ENCODE data around the gene WDR7.

The WDR7 gene

DNA sequence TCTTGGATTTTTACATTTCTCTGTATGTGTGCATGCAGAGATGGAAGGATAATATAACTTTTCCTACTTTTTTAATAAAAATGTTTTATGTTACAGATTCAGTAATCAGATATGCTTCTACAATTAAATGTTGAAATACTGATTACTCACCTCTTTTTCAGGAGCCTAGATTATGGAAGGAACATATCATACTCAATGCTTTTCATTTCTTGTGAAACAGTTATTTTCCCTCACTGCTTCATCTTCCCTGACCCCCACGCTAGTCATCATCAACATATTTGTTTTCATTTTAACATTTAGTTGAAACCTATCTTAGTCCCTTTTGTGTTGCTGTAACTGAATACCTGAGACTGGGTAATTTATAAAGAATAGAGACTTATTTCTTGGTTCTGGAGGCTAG lies 190.7 kb downstream of the WDR7 start:
- H3K27ac ChIP-seq (ENCODE audit: low read depth, low read length) = no peak overlapping the region
- no peaks in the 10 kb centered on the region for H3K27me3 ChIP-seq (ENCODE audit: control insufficient read depth, insufficient read depth, low read length)
- H3K36me3 ChIP-seq (ENCODE audit: control insufficient read depth, insufficient read depth, low read length) = no peaks in the 10 kb centered on the region
- H3K4me1 ChIP-seq (ENCODE audit: control insufficient read depth, insufficient read depth, low read length) = no peaks in the 10 kb centered on the region
- H3K4me3 ChIP-seq (ENCODE audit: low read depth, low read length) = no peak overlapping the region
- H3K9ac ChIP-seq (ENCODE audit: low read depth, low read length) = no peak overlapping the region
- no peaks in the 10 kb centered on the region for H3K9me3 ChIP-seq (ENCODE audit: control insufficient read depth, insufficient read depth, low read length)

DNA sequence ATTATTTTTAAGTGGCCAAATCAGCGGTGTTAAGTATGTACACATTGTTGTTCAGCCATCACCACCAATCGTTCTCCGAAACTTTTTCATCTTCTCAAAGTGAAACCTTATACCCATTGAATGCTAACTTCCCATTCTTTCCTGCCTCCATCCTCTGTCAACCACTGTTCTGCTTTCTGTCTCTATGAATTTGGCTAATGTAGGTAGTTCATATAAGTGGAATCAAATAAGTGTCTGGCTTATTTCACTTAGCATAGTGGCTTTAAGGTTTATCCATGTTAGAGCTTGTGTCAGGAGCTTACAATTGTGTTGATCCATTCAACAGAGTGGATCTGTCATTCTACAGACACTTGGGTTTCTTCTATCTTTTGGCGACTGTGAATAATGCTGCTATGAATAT lies 192.1 kb downstream of the WDR7 start:
- no peaks in the 10 kb centered on the region for H3K9me3 ChIP-seq (ENCODE audit: control insufficient read depth, insufficient read depth, low read length)
- no peak overlapping the region for H3K27ac ChIP-seq (ENCODE audit: low read depth, low read length)
- H3K4me1 ChIP-seq (ENCODE audit: control insufficient read depth, insufficient read depth, low read length) = no peaks in the 10 kb centered on the region
- H3K4me3 ChIP-seq (ENCODE audit: low read depth, low read length) = no peak overlapping the region
- H3K9ac ChIP-seq (ENCODE audit: low read depth, low read length) = no peak overlapping the region
- no peaks in the 10 kb centered on the region for H3K27me3 ChIP-seq (ENCODE audit: control insufficient read depth, insufficient read depth, low read length)
- H3K36me3 ChIP-seq (ENCODE audit: control insufficient read depth, insufficient read depth, low read length) = no peaks in the 10 kb centered on the region

DNA sequence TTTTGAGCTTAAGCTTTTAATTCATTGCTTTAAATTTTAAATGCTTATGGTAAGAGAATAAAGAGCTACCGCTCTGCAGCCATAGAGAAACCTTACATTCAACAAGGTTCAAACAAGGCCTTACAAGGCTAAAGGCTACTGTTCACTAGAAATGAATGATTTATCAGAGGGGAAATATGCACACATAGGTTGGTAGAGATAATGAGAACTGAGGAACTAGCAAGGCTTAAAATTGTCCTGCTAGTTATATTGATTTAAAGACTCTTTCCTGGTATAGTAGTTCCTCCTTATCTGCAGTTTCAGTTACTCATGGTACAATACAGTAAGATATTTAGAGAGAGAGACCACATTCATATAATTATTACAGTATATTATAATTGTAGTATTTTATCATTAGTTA lies 193.4 kb downstream of the WDR7 start:
- no peak overlapping the region for H3K4me3 ChIP-seq (ENCODE audit: low read depth, low read length)
- no peaks in the 10 kb centered on the region for H3K27me3 ChIP-seq (ENCODE audit: control insufficient read depth, insufficient read depth, low read length)
- no peaks in the 10 kb centered on the region for H3K9me3 ChIP-seq (ENCODE audit: control insufficient read depth, insufficient read depth, low read length)
- no peak overlapping the region for H3K9ac ChIP-seq (ENCODE audit: low read depth, low read length)
- H3K4me1 ChIP-seq (ENCODE audit: control insufficient read depth, insufficient read depth, low read length) = no peaks in the 10 kb centered on the region
- H3K27ac ChIP-seq (ENCODE audit: low read depth, low read length) = no peak overlapping the region
- no peaks in the 10 kb centered on the region for H3K36me3 ChIP-seq (ENCODE audit: control insufficient read depth, insufficient read depth, low read length)

DNA sequence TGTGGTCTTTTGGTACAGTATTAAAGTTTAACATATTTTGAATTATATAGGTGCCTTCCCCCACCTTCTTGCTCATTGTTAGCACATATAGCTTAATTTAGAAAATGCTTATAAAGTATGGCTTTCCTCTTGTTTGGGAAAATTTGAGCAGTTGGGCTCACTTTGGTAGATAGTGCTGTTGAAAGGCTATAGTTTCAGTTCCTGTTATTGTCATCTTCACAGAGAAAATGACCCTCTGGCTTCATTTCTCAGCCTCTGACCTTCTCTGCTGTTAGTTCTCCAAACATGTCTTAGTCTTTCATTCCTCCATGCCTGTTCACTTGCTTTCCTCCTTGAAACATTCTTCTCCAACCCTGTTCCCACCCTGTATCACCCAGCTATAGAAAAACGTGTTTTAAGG lies 200.6 kb downstream of the WDR7 start:
- H3K27me3 ChIP-seq (ENCODE audit: control insufficient read depth, insufficient read depth, low read length) = no peaks in the 10 kb centered on the region
- no peak overlapping the region for H3K9ac ChIP-seq (ENCODE audit: low read depth, low read length)
- no peak overlapping the region for H3K4me3 ChIP-seq (ENCODE audit: low read depth, low read length)
- no peaks in the 10 kb centered on the region for H3K36me3 ChIP-seq (ENCODE audit: control insufficient read depth, insufficient read depth, low read length)
- no peak overlapping the region for H3K27ac ChIP-seq (ENCODE audit: low read depth, low read length)
- H3K4me1 ChIP-seq (ENCODE audit: control insufficient read depth, insufficient read depth, low read length) = no peaks in the 10 kb centered on the region
- no peaks in the 10 kb centered on the region for H3K9me3 ChIP-seq (ENCODE audit: control insufficient read depth, insufficient read depth, low read length)

DNA sequence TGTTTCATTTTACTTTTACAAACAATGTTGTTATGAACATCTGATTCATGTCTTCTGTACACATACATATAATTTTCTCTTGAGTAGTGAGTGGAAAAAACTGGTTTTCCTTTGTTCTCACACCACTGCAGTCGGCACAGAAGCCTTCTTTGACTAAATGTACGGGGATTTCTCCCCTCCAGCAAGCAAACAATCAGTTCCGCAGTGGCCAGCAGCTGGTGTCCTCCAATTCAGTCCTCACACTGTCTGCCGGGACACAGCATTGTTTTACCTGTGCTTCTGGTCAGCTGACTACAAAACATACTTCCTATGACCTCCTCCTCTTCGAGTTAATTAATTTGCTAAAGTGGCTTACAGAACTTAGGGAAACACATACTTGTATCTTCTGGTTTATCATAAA lies 202.8 kb downstream of the WDR7 start:
- Histone ChIP-seq H3K4me3 (ENCODE audit: low read depth, low read length) (no peak overlapping the region), H3K27ac (ENCODE audit: low read depth, low read length) (no peak overlapping the region), H3K27me3 (ENCODE audit: control insufficient read depth, insufficient read depth, low read length) (no peaks in the 10 kb centered on the region), H3K4me1 (ENCODE audit: control insufficient read depth, insufficient read depth, low read length) (no peaks in the 10 kb centered on the region), H3K36me3 (ENCODE audit: control insufficient read depth, insufficient read depth, low read length) (no peaks in the 10 kb centered on the region), H3K9me3 (ENCODE audit: control insufficient read depth, insufficient read depth, low read length) (no peaks in the 10 kb centered on the region), H3K9ac (ENCODE audit: low read depth, low read length) (no peak overlapping the region)

DNA sequence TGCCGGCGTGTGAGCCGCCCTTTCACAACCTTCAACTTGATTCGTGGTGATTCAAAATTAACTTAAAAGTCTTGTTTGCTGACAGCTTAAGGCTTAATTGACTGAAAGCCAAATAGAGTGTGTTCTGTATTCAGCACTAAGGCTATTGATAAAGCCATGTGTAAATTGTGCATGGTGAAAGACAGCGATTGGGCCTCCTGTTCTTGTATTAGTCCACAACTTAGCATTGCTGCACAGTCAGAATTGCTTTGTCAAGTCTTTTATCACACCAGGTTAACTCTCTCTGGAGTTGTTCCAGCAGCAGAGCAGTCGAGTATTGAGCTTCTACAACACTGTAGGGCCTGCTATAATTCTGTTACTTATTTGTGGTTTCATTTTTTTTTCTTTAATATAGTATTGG lies 210.1 kb downstream of the WDR7 start:
- Histone ChIP-seq H3K9ac (ENCODE audit: low read depth, low read length) (no peak overlapping the region), H3K36me3 (ENCODE audit: control insufficient read depth, insufficient read depth, low read length) (no peaks in the 10 kb centered on the region), H3K27me3 (ENCODE audit: control insufficient read depth, insufficient read depth, low read length) (no peaks in the 10 kb centered on the region), H3K4me3 (ENCODE audit: low read depth, low read length) (no peak overlapping the region), H3K4me1 (ENCODE audit: control insufficient read depth, insufficient read depth, low read length) (0 out of 2 replicates have a peak, but pooled peaks cover 4% of the 10 kb centered on the region), H3K9me3 (ENCODE audit: control insufficient read depth, insufficient read depth, low read length) (no peaks in the 10 kb centered on the region), H3K27ac (ENCODE audit: low read depth, low read length) (no peak overlapping the region)

DNA sequence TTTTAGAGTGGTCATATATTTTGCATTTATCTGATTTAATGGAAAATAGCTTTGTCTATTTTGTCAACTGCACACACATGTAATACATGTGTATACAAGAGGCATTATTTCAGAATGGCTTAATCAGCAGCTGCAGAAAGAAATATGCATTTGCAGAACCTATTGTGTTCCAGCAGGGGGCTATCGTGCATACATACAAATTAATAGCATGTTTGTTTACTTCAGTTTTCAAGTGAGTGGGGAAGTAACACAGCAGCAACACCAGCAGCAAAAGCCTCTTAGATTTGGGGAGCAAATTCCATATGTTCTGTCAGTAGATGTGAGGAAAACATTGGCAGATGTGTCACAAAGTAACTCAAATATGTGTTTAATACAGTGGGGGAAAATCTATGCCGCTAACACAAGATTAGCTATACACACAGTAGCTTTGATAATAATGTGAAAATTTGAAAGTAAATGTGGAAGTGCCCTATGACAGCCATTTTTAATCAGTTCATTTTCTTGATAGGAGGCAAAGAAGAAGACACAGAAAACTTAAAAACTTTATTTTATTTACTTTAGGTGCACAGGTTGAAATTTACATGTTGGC lies 218.1 kb downstream of the WDR7 start:
- Histone ChIP-seq H3K4me3 (ENCODE audit: low read depth, low read length) (no peak overlapping the region; the same call in 1 of the 2 replicates), H3K9me3 (ENCODE audit: control insufficient read depth, insufficient read depth, low read length) (no peaks in the 10 kb centered on the region), H3K27me3 (ENCODE audit: control insufficient read depth, insufficient read depth, low read length) (no peaks in the 10 kb centered on the region)

DNA sequence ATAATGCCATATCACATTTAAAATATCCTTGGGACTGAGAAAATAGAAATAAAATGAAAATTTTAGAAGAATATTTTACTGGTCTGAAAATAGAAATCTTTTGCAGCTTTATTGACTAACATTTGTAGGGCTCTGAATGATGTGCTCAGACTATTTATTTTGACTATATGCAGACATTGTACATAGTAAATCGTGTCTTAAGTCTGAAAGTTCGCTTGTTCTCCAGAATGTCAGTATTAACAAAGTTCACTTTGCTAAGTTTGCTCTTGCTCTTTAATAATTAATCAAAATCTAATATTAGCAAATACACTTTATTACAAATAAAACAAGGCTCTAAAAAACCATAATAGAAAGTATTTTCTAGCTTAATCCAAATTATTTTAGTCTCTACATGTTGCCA lies 219.8 kb downstream of the WDR7 start:
- Histone ChIP-seq H3K4me3 (ENCODE audit: low read depth, low read length) (no peak overlapping the region), H3K36me3 (ENCODE audit: control insufficient read depth, insufficient read depth, low read length) (no peaks in the 10 kb centered on the region), H3K4me1 (ENCODE audit: control insufficient read depth, insufficient read depth, low read length) (peaks cover 44% of the 10 kb centered on the region), H3K27me3 (ENCODE audit: control insufficient read depth, insufficient read depth, low read length) (no peaks in the 10 kb centered on the region), H3K27ac (ENCODE audit: low read depth, low read length) (no peak overlapping the region), H3K9ac (ENCODE audit: low read depth, low read length) (no peak overlapping the region), H3K9me3 (ENCODE audit: control insufficient read depth, insufficient read depth, low read length) (no peaks in the 10 kb centered on the region)

More for the DNA sequence above, 218.1 kb downstream of the WDR7 start:
- H3K36me3 ChIP-seq (ENCODE audit: control insufficient read depth, insufficient read depth, low read length) = no peaks in the 10 kb centered on the region
- no peak overlapping the region for H3K9ac ChIP-seq (ENCODE audit: low read depth, low read length)
- H3K4me1 ChIP-seq (ENCODE audit: control insufficient read depth, insufficient read depth, low read length) = peaks cover 37% of the 10 kb centered on the region
- H3K27ac ChIP-seq (ENCODE audit: low read depth, low read length) = no peak overlapping the region

DNA sequence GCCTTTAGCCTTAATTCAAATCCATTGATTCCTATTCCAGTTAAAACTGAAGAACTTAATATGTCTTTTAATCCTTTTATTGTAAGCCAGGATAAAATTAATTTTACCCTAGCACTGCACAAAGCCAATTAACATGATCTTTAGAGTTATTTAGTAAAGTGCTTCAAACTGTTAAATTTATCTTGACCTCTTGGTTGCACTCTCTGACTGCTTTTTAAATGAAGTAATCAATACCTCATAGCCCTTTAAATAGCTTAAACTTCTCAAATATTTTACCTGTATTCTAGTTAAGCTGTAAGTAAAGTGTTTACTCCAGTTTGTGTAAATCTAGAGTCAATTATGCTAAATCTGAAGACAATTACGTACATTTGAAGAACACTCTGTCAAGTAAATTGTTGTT lies 221.0 kb downstream of the WDR7 start:
- H3K27me3 ChIP-seq (ENCODE audit: control insufficient read depth, insufficient read depth, low read length) = no peaks in the 10 kb centered on the region
- peaks cover 44% of the 10 kb centered on the region for H3K4me1 ChIP-seq (ENCODE audit: control insufficient read depth, insufficient read depth, low read length)
- H3K9ac ChIP-seq (ENCODE audit: low read depth, low read length) = no peak overlapping the region
- H3K9me3 ChIP-seq (ENCODE audit: control insufficient read depth, insufficient read depth, low read length) = no peaks in the 10 kb centered on the region
- no peaks in the 10 kb centered on the region for H3K36me3 ChIP-seq (ENCODE audit: control insufficient read depth, insufficient read depth, low read length)
- no peak overlapping the region for H3K4me3 ChIP-seq (ENCODE audit: low read depth, low read length)
- peak overlapping the region; percentile 90 for H3K27ac ChIP-seq (ENCODE audit: low read depth, low read length)

DNA sequence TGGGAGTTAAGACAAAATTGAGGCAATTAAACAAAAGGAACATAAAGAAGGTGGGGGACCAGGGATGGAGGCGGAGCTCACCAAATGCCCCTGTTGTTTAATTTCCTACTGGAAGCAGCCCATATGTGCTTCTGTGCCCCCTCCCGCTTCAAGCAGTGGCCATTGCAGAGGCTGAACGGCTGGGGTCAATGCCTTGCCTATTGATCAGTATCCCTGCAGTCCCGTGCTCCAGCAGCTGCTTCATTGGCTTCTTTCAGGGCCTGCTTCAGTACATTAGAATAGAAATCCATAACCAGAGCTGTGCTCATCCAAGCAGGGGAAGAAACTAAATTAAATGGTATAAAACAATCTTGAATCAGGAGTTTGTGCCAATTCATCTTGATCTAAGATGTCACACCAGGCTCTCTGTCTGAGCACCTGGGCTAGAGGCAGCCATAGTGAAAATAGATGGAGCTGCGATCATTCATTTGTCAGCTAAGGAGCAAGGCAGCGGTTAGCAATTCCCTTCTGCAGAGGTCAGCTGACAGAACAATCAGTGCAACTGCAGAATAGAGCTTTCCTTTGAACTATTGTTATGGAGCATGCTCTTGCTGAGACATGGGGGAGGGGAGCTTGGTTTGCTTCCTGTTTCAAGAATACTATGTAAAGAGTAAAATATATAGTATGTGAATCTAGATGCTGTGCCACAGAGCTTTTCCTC lies 222.4 kb downstream of the WDR7 start:
- Histone ChIP-seq H3K27me3 (ENCODE audit: control insufficient read depth, insufficient read depth, low read length) (no peaks in the 10 kb centered on the region), H3K9ac (ENCODE audit: low read depth, low read length) (peak overlapping the region; percentile 32; the same call in 1 of the 2 replicates), H3K36me3 (ENCODE audit: control insufficient read depth, insufficient read depth, low read length) (no peaks in the 10 kb centered on the region), H3K4me3 (ENCODE audit: low read depth, low read length) (peak overlapping the region; percentile 54), H3K4me1 (ENCODE audit: control insufficient read depth, insufficient read depth, low read length) (peaks cover 42% of the 10 kb centered on the region), H3K27ac (ENCODE audit: low read depth, low read length) (peak overlapping the region; percentile 90), H3K9me3 (ENCODE audit: control insufficient read depth, insufficient read depth, low read length) (no peaks in the 10 kb centered on the region)

DNA sequence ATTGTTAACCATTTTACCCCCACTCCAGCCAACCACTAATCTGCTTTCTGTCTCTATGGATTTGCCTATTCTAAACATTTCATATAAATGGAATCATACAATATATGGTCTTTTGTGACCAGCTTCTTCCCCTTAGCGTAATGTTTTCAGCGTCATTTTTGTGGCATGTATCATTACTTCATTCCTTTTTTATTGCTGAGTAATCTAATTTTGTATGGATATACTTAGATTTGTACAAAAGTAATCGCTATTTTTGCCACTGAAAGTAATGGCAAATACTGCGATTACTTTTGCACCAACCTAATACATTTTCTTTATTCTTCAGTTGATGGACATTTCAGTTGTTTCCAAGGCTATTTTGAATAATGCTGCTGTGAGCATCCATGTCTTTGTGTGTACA lies 227.6 kb downstream of the WDR7 start:
- Histone ChIP-seq H3K36me3 (ENCODE audit: control insufficient read depth, insufficient read depth, low read length) (no peaks in the 10 kb centered on the region), H3K27ac (ENCODE audit: low read depth, low read length) (no peak overlapping the region), H3K4me3 (ENCODE audit: low read depth, low read length) (no peak overlapping the region), H3K27me3 (ENCODE audit: control insufficient read depth, insufficient read depth, low read length) (no peaks in the 10 kb centered on the region), H3K4me1 (ENCODE audit: control insufficient read depth, insufficient read depth, low read length) (peaks cover 13% of the 10 kb centered on the region), H3K9me3 (ENCODE audit: control insufficient read depth, insufficient read depth, low read length) (no peaks in the 10 kb centered on the region), H3K9ac (ENCODE audit: low read depth, low read length) (no peak overlapping the region)

All from HUES48 (cell line).